GM19438 (cell line): ENCODE measurements around the gene LCN6.

Experiments used
- ATAC-seq: cut with Tn5 transposase; IDR thresholded peaks from one replicate; pipeline ENCODE4 v1.9.1; 2021; ENCODE audit warnings: low read depth; ENCODE audit not compliant: unreplicated experiment

LCN6 gene

GRCh38 chr9:136728080-136728547, 20.2 kb downstream of the LCN6 start:
- ATAC-seq = peak; percentile 57

- ATAC-seq = no peak
Measured at GRCh38 chr9:136726631-136727191, 21.6 kb downstream of the LCN6 start.

- ATAC-seq = no peak
Measured at GRCh38 chr9:136726118-136726517, 22.2 kb downstream of the LCN6 start.

- ATAC-seq = no peak
Measured at GRCh38 chr9:136725612-136726011, 22.7 kb downstream of the LCN6 start.

- ATAC-seq = no peak
Measured at GRCh38 chr9:136724772-136725171, 23.6 kb downstream of the LCN6 start.

- no peak for ATAC-seq
Measured at GRCh38 chr9:136723989-136724388, 24.3 kb downstream of the LCN6 start.

GRCh38 chr9:136723362-136723976, 24.9 kb downstream of the LCN6 start:
- no peak for ATAC-seq

- no peak for ATAC-seq
Measured at GRCh38 chr9:136722969-136723356, 25.4 kb downstream of the LCN6 start.

- no peak for ATAC-seq
Measured at GRCh38 chr9:136722093-136722968, 26.0 kb downstream of the LCN6 start.

- no peak for ATAC-seq
Measured at GRCh38 chr9:136721339-136722092, 26.8 kb downstream of the LCN6 start.

- ATAC-seq = no peak
Measured at GRCh38 chr9:136720898-136721338, 27.4 kb downstream of the LCN6 start.

- ATAC-seq = no peak
Measured at GRCh38 chr9:136720251-136720897, 28.0 kb downstream of the LCN6 start.

- ATAC-seq = no peak
Measured at GRCh38 chr9:136719195-136719880, 29.0 kb downstream of the LCN6 start.

- no peak for ATAC-seq
Measured at GRCh38 chr9:136718345-136719194, 29.8 kb downstream of the LCN6 start.

GRCh38 chr9:136717399-136717798, 30.9 kb downstream of the LCN6 start:
- ATAC-seq = no peak

GRCh38 chr9:136714893-136715274, 33.4 kb downstream of the LCN6 start:
- no peak for ATAC-seq

- no peak for ATAC-seq
Measured at GRCh38 chr9:136714096-136714892, 34.0 kb downstream of the LCN6 start.

- ATAC-seq = no peak
Measured at GRCh38 chr9:136713550-136713949, 34.8 kb downstream of the LCN6 start.
